ENCODE results near the gene PHPT1.

GRCh38 chr9:136808806-136809158 is 40.4 kb upstream of the PHPT1 start:
- TF ChIP-seq CTCF (IDR thresholded peaks at IDR 0.05) (no peak), POLR2A (IDR thresholded peaks at IDR 0.05) (no peak)
